Effector memory CD4-positive, alpha-beta T cell (primary cell): Measurements from ENCODE around the gene COL4A5.

Source experiments
- DNase-seq, 3 donors: peaks; one replicate each; pipeline ENCODE4 v3.0.0-alpha.2; 2020
- H3K27ac ChIP-seq: 2 replicates; pipeline ENCODE4 v1.7.0; 2013; ENCODE audit warnings: mild to moderate bottlenecking, low read length, moderate library complexity; ENCODE audit not compliant: insufficient read depth, poor library complexity, severe bottlenecking
- H3K27me3 ChIP-seq: replicated peaks from 2 replicates; pipeline ENCODE4 v1.7.0; 2013; ENCODE audit warnings: mild to moderate bottlenecking, low read length; ENCODE audit not compliant: insufficient read depth, control insufficient read depth, poor library complexity, severe bottlenecking
- H3K36me3 ChIP-seq: 2 replicates; pipeline ENCODE4 v1.7.0; 2013; ENCODE audit warnings: mild to moderate bottlenecking, low read length, moderate library complexity; ENCODE audit not compliant: control insufficient read depth, insufficient read depth
- H3K4me1 ChIP-seq: 2 replicates; pipeline ENCODE4 v1.7.0; 2013; ENCODE audit warnings: low read length, mild to moderate bottlenecking; ENCODE audit not compliant: control insufficient read depth, insufficient read depth, poor library complexity, severe bottlenecking
- H3K4me3 ChIP-seq: 2 replicates; pipeline ENCODE4 v1.7.0; 2013; ENCODE audit warnings: low read length, low read depth, mild to moderate bottlenecking; ENCODE audit not compliant: insufficient read depth, poor library complexity, severe bottlenecking
- H3K9me3 ChIP-seq: 2 replicates; pipeline ENCODE4 v1.7.0; 2013; ENCODE audit warnings: mild to moderate bottlenecking, low read length, moderate library complexity; ENCODE audit not compliant: control insufficient read depth

Gene COL4A5

DNA sequence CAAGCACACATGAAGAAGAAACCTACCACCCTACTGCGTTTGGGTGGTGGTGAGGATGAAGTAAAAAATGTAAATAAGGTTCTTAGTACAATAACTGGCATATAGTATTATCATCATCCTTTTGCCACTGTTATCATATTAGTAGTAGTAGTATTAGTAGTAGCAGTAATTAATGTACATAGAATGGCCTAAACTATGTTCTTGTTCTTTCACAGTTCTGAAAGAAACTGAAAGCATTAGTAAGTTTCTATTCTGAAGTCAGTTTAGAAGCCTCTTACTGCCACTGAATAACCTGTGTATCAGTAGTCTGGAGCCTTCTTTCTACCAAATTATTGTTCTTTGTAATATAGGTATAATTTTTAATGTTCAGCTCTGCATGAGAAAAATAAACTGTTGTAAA is 22.4 kb upstream of the COL4A5 start:
- Histone ChIP-seq H3K36me3 (no peaks in the 10 kb centered on the region), H3K4me3 (no peak overlapping the region), H3K27me3 (no peaks in the 10 kb centered on the region), H3K4me1 (no peaks in the 10 kb centered on the region), H3K9me3 (no peaks in the 10 kb centered on the region), H3K27ac (no peak overlapping the region)
- DNase-seq: no peak

- no peaks in the 10 kb centered on the region for H3K27me3 ChIP-seq
- H3K36me3 ChIP-seq: no peaks in the 10 kb centered on the region
- no peak overlapping the region for H3K4me3 ChIP-seq
- DNase-seq: no peak
- H3K9me3 ChIP-seq: no peaks in the 10 kb centered on the region
- no peak overlapping the region for H3K27ac ChIP-seq
- H3K4me1 ChIP-seq: no peaks in the 10 kb centered on the region
Observed at GRCh38 chrX:108419401-108419800, 20.2 kb upstream of the COL4A5 start.

GRCh38 chrX:108420481-108420880 is 19.2 kb upstream of the COL4A5 start:
- DNase-seq: no peak
- no peaks in the 10 kb centered on the region for H3K27me3 ChIP-seq
- no peaks in the 10 kb centered on the region for H3K9me3 ChIP-seq
- H3K36me3 ChIP-seq: no peaks in the 10 kb centered on the region
- H3K4me3 ChIP-seq: no peak overlapping the region
- H3K4me1 ChIP-seq: no peaks in the 10 kb centered on the region
- no peak overlapping the region for H3K27ac ChIP-seq

- DNase-seq: no peak
- H3K27ac ChIP-seq: no peak overlapping the region
- H3K4me1 ChIP-seq: no peaks in the 10 kb centered on the region
- H3K36me3 ChIP-seq: no peaks in the 10 kb centered on the region
- no peak overlapping the region for H3K4me3 ChIP-seq
- H3K9me3 ChIP-seq: no peaks in the 10 kb centered on the region
- no peaks in the 10 kb centered on the region for H3K27me3 ChIP-seq
Observed at GRCh38 chrX:108426262-108426661, 13.4 kb upstream of the COL4A5 start.

- no peak for DNase-seq
- no peaks in the 10 kb centered on the region for H3K9me3 ChIP-seq
- H3K36me3 ChIP-seq: no peaks in the 10 kb centered on the region
Observed at GRCh38 chrX:108435261-108435660, 4.4 kb upstream of the COL4A5 start.

GRCh38 chrX:108437349-108438109 is 2.1 kb upstream of the COL4A5 start:
- Histone ChIP-seq H3K4me3 (no peak overlapping the region), H3K36me3 (no peaks in the 10 kb centered on the region), H3K4me1 (no peaks in the 10 kb centered on the region), H3K9me3 (no peaks in the 10 kb centered on the region), H3K27me3 (peaks cover 7% of the 10 kb centered on the region), H3K27ac (no peak overlapping the region)
- no peak for DNase-seq

More at GRCh38 chrX:108435261-108435660, 4.4 kb upstream of the COL4A5 start:
- H3K27me3 ChIP-seq: peaks cover 7% of the 10 kb centered on the region
- H3K4me3 ChIP-seq: no peak overlapping the region
- H3K27ac ChIP-seq: no peak overlapping the region
- no peaks in the 10 kb centered on the region for H3K4me1 ChIP-seq

GRCh38 chrX:108438110-108438623 is 1.5 kb upstream of the COL4A5 start, which contains the start of gene COL4A6:
Gene COL4A6, minus strand, starts transcription at chrX:108438422. Its CDS starts 226 bp downstream, at chrX:108438196.
- H3K4me3 ChIP-seq: no peak within 1 kb of the TSS
- H3K4me1 ChIP-seq: no peaks in the 10 kb centered on the region
- peaks cover 7% of the 10 kb centered on the region for H3K27me3 ChIP-seq
- H3K27ac ChIP-seq: no peak within 1 kb of the TSS
- no peaks in the 10 kb centered on the region for H3K36me3 ChIP-seq
- no peak for DNase-seq
- H3K9me3 ChIP-seq: no peaks in the 10 kb centered on the region

GRCh38 chrX:108439961-108440696 is 491 bp downstream of the COL4A5 start:
- Histone ChIP-seq H3K27ac (no peak overlapping the region), H3K4me1 (no peaks in the 10 kb centered on the region), H3K9me3 (no peaks in the 10 kb centered on the region), H3K36me3 (no peaks in the 10 kb centered on the region), H3K27me3 (peaks cover 7% of the 10 kb centered on the region), H3K4me3 (no peak overlapping the region)
- DNase-seq: no peak

- H3K27ac ChIP-seq: no peak overlapping the region
Observed at GRCh38 chrX:108442901-108443464, 3.3 kb downstream of the COL4A5 start.

DNA sequence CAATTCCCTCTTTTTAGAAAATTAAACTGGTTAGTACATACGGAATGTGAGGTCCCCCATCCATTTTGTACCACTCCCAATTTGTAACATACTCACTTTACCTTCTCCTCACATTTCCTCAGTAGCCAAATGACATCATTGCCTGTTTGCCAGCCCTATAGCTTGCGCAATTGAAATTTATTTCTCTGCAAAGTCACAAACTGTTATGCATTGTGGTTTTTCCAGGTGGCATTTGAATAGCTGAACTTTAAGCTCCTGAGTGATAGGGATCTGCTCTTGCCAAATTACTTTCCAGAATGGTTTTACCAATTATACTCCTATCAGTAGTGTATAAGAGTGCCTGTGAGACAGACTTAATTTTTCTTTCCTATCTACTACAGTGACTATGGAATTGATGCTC is 7.7 kb downstream of the COL4A5 start:
- H3K4me1 ChIP-seq: no peaks in the 10 kb centered on the region
- no peak overlapping the region for H3K27ac ChIP-seq
- no peak overlapping the region for H3K4me3 ChIP-seq
- no peaks in the 10 kb centered on the region for H3K27me3 ChIP-seq
- no peak for DNase-seq
- no peaks in the 10 kb centered on the region for H3K9me3 ChIP-seq
- no peaks in the 10 kb centered on the region for H3K36me3 ChIP-seq

More at GRCh38 chrX:108442901-108443464, 3.3 kb downstream of the COL4A5 start:
- no peaks in the 10 kb centered on the region for H3K36me3 ChIP-seq
- no peak overlapping the region for H3K4me3 ChIP-seq
- peaks cover 3% of the 10 kb centered on the region for H3K27me3 ChIP-seq
- no peaks in the 10 kb centered on the region for H3K4me1 ChIP-seq
- DNase-seq: no peak
- no peaks in the 10 kb centered on the region for H3K9me3 ChIP-seq
